ENCODE measurements around the gene SFMBT1.
A peak's percentile ranks its signal among the peaks of the same experiment; 100 is the strongest.

The SFMBT1 gene

GRCh38 chr3:52886049-52886730 lies 159.7 kb downstream of the SFMBT1 start:
- no peak for DNase-seq (ENCODE audit: low spot score)

DNA sequence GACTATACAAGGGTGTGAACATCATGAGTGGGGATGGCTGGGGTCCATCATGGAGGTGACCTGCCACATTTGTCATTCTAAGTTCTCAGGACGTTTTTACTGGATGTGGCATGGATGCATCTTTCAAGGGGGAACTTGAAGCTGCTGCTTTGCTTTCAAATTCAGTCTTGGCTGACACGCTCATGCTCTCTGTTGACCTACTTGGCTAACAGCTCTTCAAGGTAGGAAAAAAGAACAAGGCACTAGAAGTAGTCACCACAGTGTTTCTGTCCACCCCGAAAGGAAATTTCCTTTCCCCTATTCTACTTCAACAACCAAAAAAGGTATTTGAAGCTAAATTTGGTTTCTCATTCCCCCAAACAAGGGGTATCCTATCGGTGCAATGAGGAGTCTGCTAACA lies 163.5 kb downstream of the SFMBT1 start:
- DNase-seq (ENCODE audit: low spot score) = peak; percentile 46

GRCh38 chr3:52881871-52882270 lies 164.0 kb downstream of the SFMBT1 start:
- DNase-seq (ENCODE audit: low spot score) = no peak

- DNase-seq (ENCODE audit: low spot score) = peak; percentile 57
These were observed 165.4 kb downstream of the SFMBT1 start for GRCh38 chr3:52880474-52880873.

- no peak for DNase-seq (ENCODE audit: low spot score)
These were observed 165.8 kb downstream of the SFMBT1 start for GRCh38 chr3:52880047-52880446.

GRCh38 chr3:52879581-52879980 lies 166.3 kb downstream of the SFMBT1 start:
- no peak for DNase-seq (ENCODE audit: low spot score)

- DNase-seq (ENCODE audit: low spot score) = no peak
These were observed 166.8 kb downstream of the SFMBT1 start for GRCh38 chr3:52879090-52879489.

DNA sequence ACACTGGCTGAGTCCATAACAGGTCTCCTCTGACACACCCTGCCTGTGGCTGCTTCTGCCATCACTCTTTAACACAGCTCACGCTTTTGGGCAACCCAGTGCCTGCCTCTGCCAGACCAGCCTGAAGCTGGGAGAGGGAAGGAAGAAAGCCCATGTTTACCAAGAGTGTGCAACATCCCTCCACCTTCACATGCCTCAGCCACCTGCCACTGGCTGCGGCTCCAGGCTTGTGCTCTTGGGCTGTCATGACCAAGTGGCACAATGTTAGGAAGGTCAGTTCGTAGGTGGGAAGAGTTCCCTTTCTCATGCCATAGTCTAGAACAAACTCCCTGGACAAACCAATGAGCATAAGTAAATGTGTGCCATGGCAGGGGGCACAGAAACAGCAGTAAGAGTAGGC lies 168.8 kb downstream of the SFMBT1 start:
- DNase-seq (ENCODE audit: low spot score) = no peak

GRCh38 chr3:52874864-52875587 lies 170.8 kb downstream of the SFMBT1 start:
- no peak for DNase-seq (ENCODE audit: low spot score)

- DNase-seq (ENCODE audit: low spot score) = no peak
These were observed 171.6 kb downstream of the SFMBT1 start for GRCh38 chr3:52874160-52874701.

DNA sequence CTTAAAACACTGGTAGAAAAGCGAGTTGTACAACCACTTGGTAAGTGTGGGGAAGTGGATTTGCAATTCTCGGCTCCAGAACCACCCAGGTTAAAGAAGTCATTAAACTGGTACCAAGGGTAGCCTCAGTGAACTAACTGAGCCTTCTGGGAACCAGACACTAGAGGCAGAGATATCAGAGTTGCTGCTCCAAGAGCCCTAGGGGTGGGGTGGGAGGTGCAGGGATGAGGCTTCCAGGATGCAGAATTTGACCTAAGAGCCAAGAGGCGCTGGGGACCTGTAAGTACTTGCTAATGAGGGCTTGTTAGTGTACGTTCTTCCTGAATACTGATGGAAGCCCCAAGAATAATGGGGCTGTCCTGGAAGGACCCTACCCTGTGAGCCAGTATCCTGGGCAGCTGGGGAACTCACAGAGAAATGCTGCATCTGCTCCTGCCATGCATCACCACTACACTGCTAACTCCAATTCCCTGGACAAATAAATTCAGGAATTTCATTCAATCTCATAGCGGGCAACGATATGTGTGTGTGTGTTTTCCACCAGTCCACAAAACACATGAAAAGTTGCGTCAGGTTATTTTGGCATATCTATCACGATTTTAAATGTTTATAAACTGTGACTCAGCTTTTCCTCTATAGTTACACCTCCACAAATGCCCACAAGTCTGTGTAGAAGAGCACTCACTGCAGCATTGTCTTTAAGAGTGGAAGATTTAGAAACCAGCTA lies 172.3 kb downstream of the SFMBT1 start:
- DNase-seq (ENCODE audit: low spot score) = no peak

DNA sequence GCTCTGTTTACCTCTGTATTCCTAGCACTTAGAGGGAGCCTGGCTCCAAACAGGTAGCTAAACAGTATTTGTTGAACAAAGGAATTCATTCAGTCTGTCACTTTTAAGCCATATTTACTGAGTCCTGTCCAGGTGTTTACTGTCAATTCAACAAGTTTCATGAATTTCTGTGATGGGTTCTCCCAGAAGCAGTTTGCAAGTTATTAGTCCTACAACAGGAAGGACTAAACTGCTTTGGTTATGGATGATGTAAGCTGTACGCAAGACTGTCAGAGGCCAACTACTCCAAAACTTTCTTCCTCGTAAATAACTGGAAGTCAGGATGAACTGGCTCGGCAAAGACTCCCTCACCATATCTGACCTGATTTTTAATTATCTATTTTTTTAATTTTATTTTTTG lies 173.6 kb downstream of the SFMBT1 start:
- DNase-seq (ENCODE audit: low spot score) = no peak

GRCh38 chr3:52871761-52872160 lies 174.1 kb downstream of the SFMBT1 start:
- no peak for DNase-seq (ENCODE audit: low spot score)

DNA sequence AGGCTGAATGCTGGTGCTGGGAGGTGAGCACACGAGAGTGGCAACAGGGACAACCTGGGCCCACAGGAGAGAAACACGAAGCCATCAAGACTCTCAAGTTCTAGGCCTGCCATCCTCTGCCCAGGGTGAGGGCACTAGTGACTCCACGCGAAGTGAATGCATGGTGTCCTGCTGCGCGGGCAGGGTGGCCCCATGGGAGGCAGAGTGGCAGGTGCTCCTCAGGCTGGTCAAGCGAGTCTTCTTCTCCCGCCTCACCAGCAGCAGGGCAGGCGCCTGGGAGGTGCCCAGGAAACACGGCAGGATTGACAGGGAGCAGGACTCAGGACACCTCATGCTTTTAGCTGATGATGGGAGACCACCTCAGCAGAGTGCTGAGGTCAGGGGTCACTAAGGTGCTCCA lies 175.4 kb downstream of the SFMBT1 start:
- no peak for DNase-seq (ENCODE audit: low spot score)

DNA sequence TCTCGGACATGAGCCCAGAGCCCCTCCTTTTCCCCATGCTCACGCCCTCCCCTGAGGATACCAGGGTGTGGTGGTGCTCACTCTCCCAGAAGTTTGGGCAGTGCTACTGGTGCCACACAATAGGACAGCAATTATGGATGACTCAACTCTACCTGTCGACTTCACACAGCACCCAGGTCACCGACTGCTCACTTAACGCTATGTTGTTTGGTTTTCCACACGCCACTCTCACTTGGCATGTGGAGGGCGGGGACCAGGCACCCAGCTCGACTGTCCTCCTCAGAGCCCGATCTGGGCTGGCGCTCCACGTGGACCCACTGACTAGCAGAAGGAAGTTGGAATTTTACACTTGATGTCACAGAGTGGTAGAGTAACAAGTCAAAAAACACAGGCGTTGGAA lies 179.4 kb downstream of the SFMBT1 start:
- DNase-seq (ENCODE audit: low spot score) = no peak

- DNase-seq (ENCODE audit: low spot score) = no peak
These were observed 179.9 kb downstream of the SFMBT1 start for GRCh38 chr3:52865994-52866393.

- DNase-seq (ENCODE audit: low spot score) = no peak
These were observed 185.5 kb downstream of the SFMBT1 start for GRCh38 chr3:52860424-52860768.

DNA sequence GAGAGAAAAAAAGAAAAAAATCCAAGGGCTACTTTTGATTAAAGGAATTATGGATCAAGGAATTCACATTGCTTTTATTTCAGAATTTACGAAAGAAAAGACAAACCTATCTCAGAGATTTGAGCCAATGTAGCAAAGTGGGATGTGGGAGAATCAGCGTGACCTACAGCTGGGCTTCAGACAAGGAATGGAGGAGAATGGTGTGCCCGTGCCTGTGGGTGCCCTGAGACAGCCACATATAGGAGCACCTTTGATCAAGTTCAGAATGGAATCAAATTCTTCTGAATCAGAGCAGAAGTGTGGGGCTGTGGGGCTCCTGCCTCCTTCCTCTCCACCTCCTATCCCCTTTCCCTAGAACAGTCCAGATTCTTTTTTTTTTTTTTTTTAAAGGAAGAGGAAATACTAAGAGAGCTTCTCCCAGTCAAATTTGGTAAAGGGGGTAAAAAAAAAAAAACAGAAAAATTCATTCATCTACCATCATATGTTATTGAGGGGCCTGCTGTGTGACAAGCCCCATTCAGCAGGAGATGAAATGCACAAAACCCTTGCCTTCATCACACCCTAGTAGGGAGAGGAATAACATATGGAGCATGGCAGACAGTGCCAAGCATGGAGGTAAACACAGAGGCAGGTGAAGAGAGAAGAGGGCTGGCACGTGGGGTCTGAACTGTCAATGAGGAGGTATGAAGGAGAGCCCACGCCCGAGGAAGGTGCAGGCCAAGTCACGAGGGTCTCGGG lies 186.0 kb downstream of the SFMBT1 start:
- DNase-seq (ENCODE audit: low spot score) = peak; percentile 50

DNA sequence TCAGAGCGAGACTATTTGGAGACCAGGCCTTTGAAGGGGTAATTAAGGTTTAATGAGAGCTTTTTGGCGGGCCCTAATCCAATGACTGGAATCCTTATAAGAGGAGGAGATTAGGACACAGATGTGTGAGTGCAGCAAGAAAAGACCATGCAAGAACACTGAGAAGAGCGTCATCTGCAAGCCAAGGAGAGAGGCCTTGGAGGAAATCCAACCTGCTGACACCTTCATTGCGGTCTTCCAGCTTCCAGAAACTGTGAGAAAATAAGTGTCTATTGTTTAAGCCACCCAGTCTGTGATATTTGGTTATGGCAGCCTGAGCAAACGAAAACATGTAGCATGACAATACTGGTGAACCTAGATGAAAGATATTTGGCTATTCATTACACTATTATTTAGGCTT lies 188.0 kb downstream of the SFMBT1 start:
- DNase-seq (ENCODE audit: low spot score) = no peak

DNA sequence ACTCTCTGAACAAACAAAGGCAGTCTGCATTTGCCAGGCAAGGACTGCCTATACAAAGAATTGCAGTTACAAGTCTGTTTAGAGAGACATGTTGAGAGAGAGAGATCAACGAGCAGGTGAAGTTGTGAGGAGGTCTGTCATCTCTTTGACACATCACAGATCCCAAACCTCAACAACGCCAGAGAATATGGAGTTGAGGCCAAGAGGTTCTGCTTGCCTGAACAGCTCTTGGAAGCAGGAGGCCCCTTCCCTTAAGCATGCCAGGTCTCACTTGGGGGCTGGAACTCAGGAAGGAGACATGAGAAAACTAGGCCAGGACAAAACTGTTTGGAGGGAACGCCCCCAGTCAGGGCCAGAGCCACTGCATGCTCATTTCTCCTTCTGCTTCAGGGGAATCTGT lies 188.7 kb downstream of the SFMBT1 start:
- DNase-seq (ENCODE audit: low spot score) = no peak

DNA sequence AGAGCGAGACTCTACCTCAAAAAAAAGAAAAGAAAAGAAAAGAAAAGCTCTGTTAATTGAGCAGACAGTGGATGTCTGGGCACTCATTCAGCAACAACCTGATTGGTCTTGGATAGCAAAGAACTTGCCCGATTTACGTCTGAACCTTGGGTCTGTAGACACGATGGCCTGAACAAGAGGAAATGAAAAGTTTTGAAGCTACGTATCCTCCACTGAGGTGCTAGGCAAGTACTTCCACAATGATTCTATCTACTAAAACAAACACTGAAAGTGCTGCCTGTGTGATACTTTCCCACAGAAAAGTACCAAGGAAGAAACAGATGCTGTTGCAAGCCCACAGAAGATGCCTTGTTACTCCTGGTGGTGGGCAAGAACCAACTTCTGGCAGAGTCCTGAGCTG lies 189.2 kb downstream of the SFMBT1 start:
- no peak for DNase-seq (ENCODE audit: low spot score)

DNA sequence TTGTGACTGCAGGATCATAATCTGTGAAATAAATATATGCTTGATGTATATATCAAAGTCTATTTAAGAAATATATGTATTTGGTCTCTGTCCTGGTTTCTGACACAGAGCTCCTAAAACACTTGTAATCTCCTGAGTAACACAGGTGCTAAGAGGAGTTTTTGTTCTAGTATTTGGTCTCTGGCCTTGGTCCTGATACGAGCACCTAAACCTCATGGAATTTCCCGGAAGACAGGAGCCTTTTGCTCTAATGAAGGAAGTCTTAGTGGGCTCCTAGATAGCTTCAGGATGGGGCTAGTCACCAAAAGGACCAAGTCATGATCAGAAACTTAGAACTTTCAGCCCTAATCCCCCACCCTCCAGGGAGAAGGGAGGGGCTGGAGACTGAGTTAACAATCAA lies 191.9 kb downstream of the SFMBT1 start:
- DNase-seq (ENCODE audit: low spot score) = no peak

All from cerebellar cortex (tissue), 1 donor.